GM19438 (cell line): Measurements from ENCODE around the gene GSK3A.
"Not testable (repeated sequence)": the region's sequence is repeated elsewhere in the genome, so short reads cannot be mapped to it uniquely, and the experiment has no call there.

Source experiments
- ATAC-seq: cut with Tn5 transposase; IDR thresholded peaks from one replicate; pipeline ENCODE4 v1.9.1; 2021; ENCODE audit warnings: low read depth; ENCODE audit not compliant: unreplicated experiment

GSK3A gene

DNA sequence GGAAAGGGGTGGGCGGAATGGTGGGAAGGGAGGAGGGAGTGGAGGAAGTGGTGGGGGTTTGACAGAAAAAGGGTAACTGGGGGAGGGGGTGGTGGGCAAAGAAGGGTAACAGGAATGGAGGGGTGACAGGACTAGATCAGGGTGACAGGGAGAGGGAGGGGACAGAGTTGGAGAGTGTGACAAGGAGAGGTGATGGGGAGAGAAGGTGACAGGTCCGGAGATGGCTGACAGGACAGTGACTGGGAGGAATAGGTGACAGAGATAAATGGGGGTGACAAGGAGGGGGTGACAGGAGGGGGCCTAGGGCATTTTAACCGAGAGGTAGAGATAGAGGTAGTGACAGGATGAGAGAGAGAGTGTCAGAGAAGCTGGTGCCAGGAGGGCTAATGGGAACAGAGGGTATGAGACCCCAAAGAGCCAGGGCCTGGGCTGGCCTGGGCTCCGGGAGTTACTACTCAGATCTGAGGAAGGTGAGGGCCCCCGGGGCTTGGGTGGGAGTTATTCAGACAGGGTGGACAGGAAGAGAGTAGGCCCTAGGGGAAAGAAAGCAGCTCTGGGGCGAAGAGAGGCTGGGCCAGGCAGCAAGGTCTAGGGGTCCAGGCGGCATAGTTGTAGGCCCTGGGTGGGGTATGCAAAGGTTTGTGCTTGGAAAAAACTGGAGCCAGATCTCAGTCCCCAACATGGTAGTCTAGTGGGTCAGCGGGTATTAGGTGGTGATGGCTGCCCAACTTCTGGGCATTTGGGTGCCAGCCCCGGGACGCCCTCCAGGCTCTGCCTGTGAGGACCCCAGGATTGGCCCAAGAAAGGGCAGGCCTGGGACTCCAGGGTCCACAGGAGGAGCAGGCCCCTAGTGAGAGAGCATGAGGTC lies 27.3 kb upstream of the GSK3A start:
- no peak for ATAC-seq

DNA sequence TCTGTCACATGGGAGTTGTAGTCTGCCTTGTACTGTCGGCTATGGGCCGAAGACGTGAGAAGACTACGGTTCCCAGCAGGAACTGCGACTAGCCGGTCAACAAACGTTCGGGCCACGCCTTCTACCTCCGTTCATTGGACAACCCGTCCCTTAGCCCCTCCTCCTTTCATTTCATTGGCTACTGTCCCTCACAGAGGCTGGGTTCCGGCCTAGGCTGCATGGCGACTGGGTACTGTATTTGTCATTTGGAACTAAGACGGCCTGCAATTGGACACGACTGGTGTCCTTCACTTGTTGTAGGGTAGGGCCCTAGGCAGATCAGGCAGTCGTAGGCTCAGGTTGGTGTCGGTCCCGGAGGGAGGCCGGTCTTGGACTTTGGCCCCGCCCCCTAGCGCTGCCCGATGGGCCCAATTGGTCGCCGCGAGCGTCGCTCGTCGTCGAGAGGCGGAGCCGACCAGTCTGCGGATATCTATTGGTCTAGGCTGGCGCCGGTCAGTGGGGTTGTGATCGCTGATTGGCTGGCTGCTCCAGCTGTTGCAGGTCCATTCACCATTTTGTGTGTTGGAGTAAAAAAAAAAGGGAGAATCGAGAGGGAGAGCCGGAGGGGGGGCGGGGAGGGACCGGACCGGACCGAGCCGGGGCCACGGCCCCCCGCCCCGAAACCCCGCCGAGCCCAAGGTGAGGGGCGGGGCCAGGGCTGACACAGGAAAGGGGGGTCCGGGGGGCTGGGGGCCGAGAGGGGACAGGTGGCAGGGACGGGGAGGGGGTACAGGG lies 26.5 kb upstream of the GSK3A start, which contains the start of gene CIC:
CIC (plus strand) TSS at position 549 of the 774 bp plus-strand sequence. CDS start 2,532 bp downstream, outside the sequence.
- peak; percentile 74 for ATAC-seq

DNA sequence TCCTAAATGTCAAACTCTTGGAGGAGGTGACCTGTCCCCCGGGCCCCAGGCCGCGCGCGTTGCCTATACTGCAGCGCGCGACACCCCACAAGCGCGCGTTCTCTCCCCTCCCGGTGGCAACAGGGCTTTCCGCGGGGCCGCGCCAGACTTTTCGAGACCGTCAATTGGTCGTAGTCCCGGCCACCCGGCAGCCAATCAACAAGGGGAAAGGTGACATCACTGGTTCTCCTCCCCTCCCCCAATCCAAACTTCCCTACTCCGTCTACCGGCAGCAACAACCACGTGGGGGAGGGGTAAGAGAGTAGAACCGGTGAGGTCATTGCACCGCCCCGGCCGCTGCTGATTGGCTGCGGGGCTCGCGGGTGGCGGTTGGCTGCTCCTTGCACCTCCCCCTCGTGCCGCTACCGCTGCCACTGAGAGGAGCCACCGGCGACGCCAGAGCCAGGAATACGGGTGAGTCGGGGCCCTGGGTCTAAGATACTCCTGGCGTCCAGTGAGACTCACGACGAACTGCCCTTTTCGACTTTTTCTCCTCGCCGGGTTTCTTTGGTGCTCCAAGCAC lies 25.8 kb upstream of the GSK3A start:
- peak; percentile 54 for ATAC-seq

DNA sequence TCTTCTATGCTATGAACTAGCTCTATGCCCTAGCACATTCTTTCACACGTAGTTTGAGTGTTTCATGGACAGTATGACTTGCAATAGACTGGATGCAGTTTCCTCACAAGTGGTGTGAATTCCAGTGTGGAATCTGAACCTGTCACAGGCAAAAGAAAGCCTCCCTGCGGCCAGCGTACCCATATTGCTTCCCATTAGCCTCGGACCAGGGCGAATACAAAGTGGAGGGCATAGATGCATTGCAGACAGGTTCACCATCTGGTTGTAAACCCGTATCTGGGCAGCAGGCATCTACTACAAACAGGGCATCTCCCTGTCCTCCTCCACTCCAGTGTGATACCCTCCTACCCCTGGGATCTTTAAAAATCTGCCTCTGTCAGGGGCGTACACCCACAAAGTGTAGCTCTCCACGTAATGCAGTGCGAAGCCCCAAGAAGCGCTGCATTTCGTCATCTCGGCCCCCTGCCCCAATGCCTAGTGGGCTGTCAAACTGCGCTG lies 25.3 kb upstream of the GSK3A start:
- no peak for ATAC-seq

DNA sequence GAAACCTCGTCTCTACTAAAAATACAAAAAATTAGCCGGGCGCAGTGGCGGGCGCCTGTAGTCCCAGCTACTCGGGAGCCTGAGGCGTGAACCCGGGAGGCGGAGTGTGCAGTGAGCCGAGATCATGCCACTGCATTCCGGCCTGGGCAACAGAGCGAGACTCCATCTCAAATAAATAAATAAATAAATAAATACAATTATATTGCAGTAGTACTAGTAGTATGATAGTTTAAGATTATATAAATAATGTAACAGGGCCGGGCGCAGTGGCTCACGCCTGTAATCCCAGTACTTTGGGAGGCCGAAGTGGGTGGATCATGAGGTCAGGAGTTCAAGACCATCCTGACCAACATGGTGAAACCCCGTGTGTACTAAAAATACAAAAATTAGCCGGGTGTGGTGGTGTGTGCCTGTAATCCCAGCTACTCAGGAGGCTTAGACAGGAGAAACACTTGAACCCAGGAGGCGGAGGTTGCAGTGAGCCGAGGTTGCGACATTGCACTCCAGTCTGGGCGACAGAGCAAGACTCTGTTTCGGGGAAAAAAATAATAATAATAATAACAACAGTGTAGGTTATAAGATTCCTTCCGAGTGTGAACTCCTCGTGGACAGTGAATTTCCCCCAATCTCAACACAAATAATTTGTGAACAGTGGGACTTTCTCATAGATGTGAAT lies 24.7 kb upstream of the GSK3A start:
- ATAC-seq = not testable (repeated sequence)

DNA sequence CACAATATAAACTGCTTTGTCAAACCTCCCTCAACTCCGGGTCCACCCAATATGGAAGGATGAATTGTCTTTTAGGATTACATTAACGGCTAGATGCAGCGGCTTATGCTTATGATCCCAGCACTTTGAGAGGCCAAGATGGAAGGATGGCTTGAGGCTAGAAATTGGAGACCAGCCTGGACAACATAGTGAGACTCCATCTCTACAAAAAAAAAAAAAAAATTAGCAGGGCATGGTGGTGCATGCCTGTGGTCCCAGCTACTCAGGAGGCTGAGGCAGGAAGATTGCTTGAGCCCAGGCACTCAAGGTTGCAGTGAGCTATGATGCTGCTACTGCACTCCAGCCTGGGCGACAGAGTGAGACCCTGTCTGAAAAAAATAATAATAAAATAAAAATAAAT lies 23.7 kb upstream of the GSK3A start:
- ATAC-seq = not testable (repeated sequence)

DNA sequence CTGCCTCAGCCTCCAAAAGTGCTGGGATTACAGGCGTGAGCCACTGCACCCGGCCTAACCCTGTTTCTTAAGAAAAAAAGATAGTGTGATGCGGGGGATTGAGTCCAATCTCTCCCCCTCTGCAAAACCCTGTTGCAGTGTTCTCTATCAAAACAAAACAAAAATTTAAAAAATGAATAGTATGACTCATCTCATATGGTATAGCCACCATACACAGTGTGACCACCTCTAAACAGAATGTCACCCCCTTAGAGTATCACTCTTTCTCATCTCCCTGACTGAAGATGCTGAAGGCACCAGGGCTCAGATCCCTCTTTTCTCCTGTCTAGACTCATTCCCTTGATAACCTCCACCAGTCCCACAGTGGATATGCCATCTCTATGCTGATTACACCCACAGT lies 19.4 kb upstream of the GSK3A start:
- no peak for ATAC-seq

DNA sequence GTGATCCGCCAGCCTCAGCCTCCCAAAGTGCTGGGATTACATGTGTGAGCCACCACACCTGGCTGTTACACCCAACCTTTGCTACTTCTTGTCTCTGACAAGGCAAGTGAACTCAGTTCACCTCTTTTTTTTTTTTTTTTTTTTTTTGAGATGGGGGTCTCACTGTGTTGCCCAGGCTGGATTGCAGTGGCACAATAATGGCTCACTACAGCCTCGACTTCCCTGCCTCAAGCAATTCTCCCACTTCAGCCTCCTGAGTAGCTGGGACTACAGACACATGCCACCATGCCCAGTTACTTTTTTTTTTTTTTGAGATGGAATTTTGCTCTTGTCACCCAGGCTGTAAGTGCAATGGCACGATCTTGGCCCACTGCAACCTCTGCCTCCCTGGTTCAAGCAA lies 15.4 kb upstream of the GSK3A start:
- ATAC-seq = not testable (repeated sequence)

DNA sequence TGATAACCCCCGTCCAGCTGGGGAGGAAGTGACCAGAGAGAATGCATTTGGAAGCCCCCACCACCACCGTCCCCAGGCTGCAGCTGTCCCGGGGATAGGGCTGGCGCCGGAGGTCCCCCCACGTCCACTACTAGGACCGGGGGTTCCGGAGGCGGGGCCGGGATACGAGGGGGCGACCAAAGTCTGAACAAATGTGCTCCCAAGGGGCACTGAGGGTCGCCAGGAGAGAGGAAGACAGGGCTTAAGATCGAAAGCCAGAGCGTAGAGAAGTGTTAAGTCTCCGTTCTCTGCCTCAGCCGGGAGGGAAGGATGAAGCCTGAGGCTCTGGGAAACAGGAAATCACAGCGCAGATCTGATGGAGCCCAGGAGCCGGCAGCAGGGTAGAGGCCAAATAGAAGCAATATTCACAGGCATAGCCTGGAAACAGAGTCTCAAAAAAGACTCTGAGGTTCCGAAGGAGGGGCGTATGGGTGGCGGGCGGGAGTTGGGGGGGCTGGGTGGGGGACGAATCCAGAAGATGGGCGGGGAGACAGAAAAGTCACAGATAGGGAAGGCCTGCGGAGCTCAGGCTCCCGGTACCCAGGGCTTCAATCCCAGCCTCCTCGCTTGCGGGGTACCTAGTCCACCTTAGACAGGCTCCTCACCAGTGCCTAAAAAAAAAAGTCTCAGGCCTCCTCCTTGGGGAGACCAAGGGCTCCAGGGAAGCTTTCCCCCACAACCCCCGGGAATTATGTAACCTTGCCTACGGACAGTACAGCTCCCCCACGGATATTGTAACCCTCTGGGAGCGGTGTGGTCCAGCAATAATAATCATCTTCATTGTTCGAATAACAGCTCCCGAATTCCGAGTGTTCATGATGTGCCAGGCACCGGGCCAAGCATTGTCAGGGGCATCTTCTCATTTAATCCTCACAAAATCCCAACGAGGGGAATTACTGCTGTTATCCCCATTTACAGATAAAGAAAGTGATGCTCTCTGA lies 13.7 kb upstream of the GSK3A start:
- no peak for ATAC-seq

DNA sequence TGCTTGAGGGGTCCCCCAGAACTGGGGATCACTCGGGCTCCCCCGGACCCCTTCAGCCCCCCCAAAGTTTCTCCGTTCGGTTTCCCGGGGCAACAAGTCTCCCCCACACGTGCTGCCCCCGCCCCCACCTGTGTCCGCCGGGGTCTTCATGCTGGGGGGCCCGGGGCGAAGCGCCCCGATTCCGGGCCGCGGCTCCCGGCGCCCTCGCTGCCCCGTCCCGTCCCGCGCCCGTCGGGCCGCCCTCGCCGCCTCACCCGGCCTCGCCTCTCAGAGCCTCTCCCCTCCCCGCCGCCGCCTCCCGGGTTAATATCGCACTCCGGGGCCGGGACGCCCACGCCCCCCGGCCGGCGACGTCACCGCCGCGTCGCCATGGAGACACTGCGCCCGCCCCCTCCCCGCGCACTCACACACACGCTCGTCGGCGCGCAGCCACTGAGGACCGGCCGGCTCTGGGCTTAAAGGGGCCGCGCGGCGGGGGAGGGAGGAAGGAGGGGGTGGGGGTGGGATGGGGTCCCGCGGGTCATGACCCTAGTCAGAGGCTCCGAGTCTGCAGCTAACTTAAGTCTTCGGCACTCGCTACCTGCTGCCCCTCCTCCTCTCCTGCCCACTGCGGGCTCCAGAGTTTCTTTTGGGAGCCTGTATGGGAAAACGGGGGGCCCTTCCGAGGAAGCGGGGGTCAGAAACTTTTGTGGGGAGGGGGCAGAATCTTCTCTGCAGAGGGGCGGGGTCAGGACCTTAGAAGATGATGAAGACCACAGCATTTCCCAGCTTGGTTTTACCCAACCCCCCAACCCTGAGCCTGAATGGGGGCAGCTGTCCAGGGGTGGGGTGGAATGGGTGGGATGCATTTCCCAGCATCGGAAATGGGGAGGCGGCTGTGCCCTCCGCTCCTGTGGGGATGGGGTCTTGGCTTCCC lies 12.7 kb upstream of the GSK3A start, which contains the start of gene ERF:
ERF (minus strand) TSS at position 279 of the 916 bp plus-strand sequence; CDS start at position 150, 129 bp downstream.
- ATAC-seq = no peak

DNA sequence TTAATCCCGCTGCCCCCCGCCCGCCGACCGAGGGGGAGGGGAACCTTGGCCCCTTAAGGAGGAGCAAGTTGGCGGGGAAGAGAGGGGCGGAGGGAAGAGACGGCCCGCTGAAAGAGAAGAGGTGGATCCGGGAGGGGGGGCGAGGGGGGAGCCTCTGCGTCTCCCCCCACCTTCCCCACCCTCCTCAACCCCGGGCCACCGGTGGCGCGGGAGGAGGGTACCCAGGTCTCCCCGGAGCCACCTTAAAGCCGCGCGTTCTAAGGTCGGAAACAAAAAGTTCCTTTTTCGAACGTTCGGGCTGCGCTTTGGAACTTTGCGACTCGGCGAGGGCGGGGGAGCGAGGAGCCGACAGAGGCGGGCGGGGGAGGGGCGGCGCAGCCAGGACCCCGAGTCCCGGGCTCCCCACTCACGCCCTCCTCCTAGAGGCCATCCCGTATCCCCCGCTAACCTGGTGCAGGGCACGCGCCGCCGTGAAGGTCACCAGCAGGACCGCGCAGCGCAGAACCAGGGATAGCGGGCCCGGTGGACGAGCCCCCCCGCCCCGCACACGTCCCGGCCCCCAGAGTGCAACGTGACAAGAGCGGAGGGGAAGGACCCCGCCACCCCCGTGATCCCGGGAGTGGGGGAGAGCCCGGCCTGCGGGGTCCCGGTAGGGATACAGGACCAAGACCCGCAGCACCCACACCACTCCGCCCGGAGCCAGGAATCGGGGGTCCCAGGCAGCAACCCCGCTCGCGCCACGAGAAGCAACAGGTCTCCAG lies 11.9 kb upstream of the GSK3A start:
- ATAC-seq = no peak

DNA sequence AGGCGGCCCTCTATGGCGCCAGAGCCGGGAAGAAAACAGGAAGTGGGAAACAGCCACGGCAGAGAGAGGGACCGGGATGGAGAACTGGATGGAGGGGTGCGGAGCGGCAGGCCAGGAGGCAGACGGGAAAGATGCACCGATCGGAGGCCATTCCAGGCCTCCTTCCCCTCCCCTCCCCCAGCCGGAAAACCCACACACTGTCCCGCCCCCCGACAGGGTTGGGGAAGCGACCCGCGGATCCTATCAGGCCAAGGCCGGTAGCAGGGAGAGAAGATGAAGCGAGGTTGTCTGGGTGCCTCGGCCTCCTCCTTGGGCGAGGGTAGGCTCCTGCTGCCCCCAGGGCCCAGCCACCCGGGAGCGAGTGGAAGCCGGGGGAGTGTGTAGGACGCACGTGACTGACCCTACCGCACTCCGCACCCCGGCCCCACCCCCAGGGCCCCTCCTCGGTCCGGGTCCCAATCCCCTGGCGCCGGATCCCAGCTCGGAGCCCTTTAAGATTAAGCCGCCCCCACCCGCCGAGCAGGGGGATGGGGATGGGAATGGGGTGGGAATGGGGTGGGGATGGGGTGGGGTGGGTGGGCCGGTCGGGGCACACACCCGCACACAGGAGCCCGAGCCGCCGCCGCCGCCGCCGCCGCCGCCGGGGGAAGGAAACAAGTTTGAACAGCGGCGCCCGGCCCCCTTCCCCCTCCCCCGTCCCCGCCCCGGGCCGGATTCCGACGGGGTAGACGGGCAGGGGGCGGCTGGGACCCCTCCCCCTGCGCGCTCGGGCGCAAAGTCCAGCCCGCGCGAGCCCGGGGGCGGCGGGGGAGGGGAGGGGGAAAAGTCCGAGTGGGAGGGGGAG lies 11.1 kb upstream of the GSK3A start:
- ATAC-seq = no peak

DNA sequence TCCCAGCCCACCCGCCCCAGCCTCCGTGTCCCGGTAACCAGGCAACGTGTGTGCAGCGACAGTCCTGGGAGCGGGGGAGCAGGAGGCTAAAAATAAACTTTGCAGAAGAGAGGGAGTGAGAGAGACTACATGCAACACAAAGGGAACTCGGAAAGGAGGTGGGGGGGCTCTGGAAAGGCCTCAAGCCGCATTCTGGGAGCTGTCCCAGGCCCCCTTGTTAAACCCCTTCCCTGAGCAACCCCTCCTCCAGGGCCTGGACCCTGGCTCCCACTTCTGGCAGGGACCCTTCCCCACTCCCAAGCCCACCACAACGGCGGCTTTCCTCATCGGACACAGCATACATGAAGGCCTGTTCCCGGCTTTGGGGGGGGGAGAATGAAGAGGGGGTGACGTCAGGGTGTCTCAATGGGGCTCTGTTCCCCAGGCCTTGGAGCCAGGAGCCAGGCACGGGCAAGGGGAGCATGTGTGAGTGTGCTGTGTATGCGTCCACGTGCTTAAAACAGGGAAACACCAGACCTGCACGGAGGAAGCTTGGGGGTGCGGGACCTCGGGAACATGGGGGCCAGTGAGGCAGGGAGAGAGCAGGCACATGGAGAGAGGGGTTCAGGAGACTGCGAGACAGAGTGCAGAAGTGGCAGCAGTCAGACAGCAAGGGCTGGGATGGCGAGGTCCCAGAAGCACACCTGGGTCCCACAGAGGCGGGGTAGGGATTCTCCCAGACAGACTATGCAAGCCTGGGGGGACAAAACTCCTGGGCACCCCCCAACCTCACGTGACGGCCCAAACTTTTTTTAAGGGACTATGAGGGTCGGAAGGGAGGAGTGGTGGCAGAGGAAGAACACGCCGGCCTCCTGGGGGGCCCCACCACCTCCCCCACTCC lies 10.2 kb upstream of the GSK3A start:
- ATAC-seq = no peak

DNA sequence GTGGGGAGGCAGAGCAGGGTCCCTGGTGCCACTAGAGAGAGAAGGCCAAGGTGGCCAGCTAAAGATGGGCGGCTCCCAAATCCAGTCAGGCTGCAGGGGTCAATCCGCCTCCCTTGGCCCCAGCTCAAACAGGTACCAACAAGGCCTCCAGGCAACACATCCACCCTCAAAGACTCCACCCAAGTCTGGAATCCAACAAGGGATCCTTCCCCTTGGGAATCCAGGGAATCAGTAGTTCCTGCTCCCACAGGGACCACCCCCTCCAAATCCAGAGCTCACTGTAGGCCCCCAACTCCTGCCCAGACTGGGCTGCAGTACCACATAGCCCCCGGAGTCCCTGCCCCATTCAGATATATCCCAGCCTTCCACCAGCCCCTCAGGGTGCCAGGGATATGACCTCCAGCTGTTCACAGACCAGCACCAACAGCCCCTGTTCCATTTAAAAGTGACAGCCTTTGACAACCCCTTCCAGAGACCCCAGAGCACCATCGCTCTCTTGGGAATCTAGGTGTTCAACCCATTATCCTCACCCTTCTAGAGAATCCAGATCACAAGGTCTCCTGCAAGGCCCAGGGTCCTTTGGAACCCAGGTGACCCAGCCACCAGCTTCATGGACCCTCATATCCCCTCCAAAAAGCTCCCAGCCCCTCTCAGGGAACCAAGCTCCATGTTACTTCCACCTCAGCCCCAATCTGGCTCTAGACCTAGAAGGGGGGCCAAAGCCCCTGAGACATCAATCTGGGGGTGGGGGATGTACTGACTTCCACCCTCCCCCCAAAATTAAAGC lies 9.4 kb upstream of the GSK3A start:
- ATAC-seq = no peak
